C4-2B (cell line): ENCODE data around the gene PRKG1.

Experiments used
- CTCF ChIP-seq: fragments of 450-650 bp; conservative IDR thresholded peaks from 2 replicates; pipeline ENCODE4 v1.5.1; 2017; ENCODE audit warnings: mild to moderate bottlenecking
- ZFX ChIP-seq: fragments of 450-650 bp; IDR thresholded peaks from 2 replicates; pipeline ENCODE4 v1.6.1; 2017

- no peak for TF ChIP-seq CTCF
- TF ChIP-seq ZFX = no peak
These were observed 561.1 kb downstream of the PRKG1 start for GRCh38 chr10:51635436-51635835.
